Right hindlimb (tissue), 1 donor: ENCODE data around the gene MPPED1.

Experiments
- DNase-seq: peaks from one replicate; pipeline ENCODE4 v3.0.0-alpha.2; 2018

MPPED1 gene

DNA sequence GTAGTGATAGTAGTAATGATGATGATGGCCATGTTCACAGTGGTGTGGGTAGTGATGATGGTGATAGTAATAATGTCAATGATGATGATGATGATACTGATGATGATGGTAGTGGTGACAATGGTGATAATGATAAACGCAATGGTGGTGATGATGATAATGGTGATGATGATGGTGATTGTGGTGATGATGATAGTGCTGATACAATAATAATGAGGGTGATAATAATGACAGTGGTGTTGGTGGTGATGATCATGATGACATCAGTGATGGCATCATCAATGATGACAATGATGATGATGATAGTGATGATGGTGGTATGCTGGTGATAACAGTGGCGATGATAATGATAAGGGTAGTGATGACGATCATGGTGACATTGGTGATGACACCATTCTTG, 92.3 kb downstream of the MPPED1 start:
- no peak for DNase-seq

DNA sequence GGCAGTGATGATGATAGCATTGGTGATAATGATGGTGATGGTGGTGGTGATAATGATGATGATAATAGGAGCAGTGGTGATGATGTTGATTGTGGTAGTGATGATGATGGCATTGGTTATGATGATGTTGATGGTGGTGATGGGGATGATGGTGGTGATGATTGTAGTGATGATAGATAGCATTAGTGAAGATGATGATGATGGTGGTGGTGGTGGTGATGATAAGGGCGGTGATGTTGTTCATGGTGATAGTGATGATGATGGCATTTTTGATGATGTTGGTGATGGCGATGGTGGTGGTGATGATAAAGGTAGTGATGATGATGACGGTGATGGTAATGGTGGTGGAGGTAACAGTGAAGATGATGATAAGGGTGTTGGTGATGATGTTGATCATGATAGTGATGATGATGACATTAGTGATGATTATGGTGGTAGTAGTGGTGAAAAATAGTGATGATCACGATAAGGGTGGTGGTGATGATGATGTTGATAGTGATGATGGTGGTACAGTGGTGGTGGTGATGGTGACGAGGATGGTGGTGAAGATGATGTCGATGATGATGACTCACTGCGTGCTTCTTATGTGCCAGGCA, 93.0 kb downstream of the MPPED1 start:
- DNase-seq, result no peak

- DNase-seq, result no peak
Measured at GRCh38 chr22:43505423-43505822, 93.6 kb downstream of the MPPED1 start.

DNA sequence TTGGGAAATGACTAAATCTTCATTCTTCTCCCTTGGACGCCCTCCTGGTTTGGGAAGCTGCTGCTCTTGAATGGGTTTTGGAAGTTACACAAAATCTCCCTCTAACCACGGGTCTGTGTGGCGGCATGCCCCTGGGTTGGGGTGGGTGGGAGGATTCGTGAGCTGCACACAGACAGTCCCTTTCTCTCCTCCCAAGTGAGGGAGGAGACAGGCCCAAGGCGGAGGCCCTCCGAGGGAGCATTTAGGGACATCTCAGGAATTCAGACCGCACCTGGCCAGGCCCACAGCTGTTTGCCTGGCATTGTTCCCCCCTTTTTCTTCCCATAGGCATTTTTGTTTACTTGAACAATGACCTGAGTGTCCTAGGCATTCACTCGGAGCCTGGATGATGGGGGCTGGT, 94.1 kb downstream of the MPPED1 start:
- no peak for DNase-seq

- DNase-seq, result no peak
Measured at GRCh38 chr22:43506487-43506886, 94.7 kb downstream of the MPPED1 start.

GRCh38 chr22:43507235-43507634, 95.4 kb downstream of the MPPED1 start:
- no peak for DNase-seq

DNA sequence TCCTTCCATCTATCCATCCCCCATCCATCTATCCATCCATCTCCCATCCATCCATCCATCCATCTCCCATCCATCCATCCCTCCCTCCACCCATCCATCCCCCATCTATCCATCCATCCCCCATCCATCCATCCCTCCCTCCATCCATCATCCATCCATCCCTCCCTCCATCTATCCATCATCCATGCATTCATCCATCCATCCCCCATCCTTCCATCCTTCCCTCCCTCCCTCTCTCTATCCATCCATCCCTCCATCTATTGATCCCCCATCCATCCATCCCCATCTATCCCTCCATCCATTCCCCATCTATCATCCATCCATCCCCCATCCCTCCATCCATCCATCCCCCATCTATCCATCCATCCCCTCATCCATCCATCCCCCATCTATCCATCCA, 96.7 kb downstream of the MPPED1 start:
- no peak for DNase-seq

- DNase-seq, result no peak
Measured at GRCh38 chr22:43509337-43509736, 97.5 kb downstream of the MPPED1 start.

DNA sequence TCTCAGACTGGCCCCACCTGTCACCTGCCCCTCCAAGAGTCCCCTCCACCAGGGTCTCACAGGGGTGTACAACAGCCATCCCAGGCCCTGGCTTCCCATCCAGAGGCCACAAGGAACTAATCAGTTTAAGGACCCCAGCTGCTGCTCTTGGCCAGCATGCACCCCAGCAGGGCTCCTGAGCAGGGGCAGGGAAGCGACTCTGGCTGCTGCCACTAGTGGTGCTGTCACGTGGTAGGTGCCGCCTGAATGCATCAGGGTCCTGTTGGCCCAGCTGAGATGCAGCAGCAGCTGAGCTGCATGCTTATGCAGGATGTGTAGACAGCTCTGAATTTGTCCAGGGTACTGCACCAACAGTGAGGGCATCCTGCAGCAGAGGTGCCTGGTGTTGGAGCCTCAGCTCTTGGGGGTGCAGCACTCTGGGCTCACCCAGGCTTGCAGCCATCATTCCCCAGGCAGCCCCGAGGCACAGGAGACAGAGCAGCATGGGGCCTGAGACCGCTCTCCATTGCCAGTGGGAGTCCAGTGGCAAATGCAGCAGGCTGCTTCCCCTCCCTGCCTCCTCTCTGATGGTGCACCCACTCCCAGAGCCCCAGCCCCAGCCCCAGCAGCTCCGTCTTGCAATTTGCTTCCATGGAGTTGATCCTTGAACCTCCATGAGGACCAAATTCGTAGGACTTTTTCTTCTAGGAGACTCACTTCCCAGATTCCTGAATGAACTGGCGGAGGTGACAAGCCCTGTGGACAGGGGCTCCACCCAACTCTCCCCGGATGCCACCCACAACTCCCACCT, 98.7 kb downstream of the MPPED1 start:
- DNase-seq, result no peak

- DNase-seq, result no peak
Measured at GRCh38 chr22:43511276-43511910, 99.6 kb downstream of the MPPED1 start.

DNA sequence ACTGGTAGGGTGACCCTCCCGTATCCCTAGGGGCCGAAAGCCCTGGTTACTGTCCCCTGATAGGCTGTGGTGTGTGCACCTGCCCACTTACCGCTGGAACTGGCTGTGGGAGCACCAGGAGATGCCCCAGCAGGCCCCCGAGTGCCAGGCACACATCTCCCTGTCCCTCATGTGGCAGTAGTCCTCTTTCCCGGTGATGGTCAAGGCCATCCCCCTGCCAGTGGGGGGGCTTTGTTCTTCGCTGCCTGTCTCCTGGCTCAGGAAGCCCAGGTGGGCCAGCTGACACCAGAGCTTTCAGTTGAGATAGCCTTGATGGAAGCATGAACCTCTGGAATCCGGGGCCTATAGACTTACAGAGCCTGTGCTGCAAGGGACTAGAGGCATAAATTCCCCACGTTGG, 100.5 kb downstream of the MPPED1 start:
- DNase-seq, result no peak

- no peak for DNase-seq
Measured at GRCh38 chr22:43514476-43515157, 102.8 kb downstream of the MPPED1 start.

DNA sequence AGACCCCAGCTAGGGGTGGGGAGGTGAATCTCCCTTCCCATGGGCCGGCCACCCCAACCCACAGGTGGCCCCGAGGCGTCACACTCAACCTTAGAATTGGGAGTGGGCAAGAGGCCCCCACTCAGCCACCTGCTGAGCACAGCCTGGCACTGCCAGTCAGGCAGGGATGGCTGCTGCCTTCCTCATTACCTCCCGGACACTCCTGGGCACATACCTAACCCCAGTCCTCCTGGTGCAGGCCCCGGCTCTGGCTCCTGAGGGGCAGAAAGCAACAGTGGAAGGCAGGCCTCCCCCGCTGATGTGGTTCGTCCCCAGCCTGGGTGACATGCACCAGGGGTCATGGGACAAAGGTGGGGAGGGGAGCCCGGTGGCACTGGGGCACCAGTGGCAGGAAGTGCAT, 103.6 kb downstream of the MPPED1 start:
- DNase-seq, result no peak

DNA sequence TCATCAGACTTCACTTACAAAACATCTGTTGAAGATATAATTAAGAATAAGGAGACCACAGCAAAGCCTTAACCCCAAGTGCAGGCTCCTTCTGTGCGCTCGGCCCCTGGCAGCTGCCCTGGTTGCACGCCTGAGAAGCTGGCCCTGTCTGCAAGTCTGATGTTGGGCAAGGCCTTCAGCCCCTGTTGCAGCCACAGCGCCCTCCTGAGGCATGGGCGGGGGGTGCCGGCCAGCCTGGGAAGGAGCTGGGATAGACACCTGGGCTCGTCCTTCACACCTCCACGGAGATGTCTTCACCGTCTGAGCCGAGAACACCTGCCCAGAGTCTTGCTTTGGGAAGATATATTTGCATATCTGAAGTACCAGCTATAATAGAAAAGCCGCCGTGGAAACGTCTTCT, 104.1 kb downstream of the MPPED1 start:
- no peak for DNase-seq

DNA sequence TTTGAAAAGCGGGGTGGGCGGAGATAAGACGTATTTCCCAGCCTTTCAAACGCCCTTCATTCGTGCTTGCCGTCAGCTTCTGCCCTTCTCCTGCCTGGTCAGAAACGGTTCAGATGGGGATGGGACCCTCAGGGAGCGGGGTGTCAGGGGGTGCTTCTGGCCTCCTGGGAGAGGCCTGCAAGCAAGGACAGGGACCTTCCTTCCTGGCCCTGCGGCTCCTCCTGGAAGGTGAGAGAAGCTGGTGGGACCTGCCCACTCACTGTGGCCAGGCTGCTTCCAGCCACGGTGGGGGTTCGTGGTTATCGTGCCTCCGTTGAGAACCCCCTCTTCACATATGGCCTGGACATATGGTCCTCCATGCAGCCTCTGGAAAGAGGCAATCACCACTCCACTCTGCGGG, 104.6 kb downstream of the MPPED1 start:
- DNase-seq, result no peak

- DNase-seq, result no peak
Measured at GRCh38 chr22:43516996-43517635, 105.3 kb downstream of the MPPED1 start.

DNA sequence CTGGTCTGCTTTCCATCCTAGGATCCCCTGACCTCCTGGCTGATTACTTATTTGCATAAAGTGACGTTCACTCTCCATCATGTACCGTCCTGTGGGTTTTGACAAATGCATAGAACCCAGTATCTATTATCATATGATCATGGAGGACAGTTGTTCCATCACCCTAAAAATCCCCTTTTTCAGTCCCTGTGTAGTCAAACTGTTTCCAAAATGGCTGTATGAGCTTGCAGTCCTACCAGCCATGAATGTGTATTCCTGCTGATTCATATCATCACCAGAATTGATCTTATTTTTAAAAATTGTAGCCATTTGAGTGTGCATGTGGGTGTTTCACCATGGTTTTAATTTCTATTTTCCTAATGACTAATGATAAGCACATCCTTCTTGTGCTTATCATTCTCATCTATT, 108.8 kb downstream of the MPPED1 start:
- no peak for DNase-seq

GRCh38 chr22:43521716-43522115, 109.9 kb downstream of the MPPED1 start:
- DNase-seq, result no peak

GRCh38 chr22:43526117-43526655, 114.4 kb downstream of the MPPED1 start:
- DNase-seq, result no peak

DNA sequence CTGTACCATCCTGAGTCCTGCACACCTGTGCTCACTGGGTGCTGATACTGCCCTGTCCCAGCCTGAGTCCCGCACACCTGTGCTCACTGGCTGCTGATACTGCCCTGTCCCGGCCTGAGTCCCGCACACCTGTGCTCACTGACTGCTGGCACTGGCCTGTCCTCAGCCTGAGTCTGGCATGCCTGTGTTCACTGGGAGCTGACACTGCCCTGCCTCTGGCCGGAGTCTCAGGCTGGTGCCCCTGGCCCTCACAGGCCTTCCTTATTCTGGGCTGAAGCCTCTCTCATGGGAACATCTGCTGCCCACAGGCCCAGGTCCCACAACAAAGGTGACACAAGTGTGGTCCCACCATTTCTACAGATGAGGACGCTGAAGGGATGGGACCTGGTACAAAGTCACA, 115.1 kb downstream of the MPPED1 start:
- DNase-seq, result no peak

DNA sequence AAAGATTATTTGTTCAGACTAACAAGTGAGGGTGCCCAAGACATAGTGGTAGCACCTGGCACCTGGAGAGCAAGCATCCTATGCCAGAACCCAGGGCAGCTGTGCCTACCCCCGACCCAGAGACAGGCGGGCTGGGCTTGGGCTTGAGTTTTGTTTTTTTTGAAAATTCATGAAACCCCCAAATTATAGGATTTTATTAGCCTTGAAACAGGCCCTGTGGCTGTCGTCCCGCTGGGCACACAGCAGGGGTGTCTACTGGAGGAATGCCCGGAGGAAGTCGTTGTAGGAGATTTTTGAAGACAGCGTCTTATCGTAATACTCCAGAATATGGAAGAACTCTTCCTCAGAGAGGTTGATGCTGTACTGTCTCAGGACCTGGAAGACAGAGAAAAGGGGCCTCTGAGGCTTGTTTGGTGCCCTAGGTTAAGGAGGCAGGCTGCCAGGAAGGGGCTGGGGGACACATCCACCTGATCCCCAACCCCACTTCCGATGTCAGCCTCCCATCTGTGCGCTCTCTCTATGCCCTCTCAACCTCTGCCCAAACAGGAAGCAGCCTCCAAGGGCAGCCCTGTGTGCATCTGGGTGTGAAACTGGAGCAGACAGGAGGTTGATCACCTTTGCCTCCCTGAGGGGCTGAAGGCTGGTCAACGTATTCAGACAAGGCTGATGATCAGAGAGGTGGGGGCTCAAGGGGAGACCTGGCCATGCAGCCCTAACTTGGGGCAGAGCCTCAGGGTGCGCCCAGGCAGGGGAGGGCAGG, 117.0 kb downstream of the MPPED1 start:
- DNase-seq, result no peak

- DNase-seq, result no peak
Measured at GRCh38 chr22:43529461-43529860, 117.6 kb downstream of the MPPED1 start.
